H9 (cell line): ENCODE measurements around the gene PTPRJ. TPM values are rescaled to one million over a fixed set of nuclear protein-coding genes. Genes with fewer than 3 reads are reported as not detected.

Source experiments
- DNase-seq: peaks from one replicate; pipeline ENCODE4 v3.0.0-alpha.2; 2017
- H2AFZ ChIP-seq: one replicate; pipeline ENCODE4 v1.6.1; 2013; ENCODE audit warnings: mild to moderate bottlenecking, low read length, control low read depth, moderate library complexity
- H2AK5ac ChIP-seq: 2 replicates; pipeline ENCODE4 v1.6.1; 2013; ENCODE audit warnings: low read length, control low read depth, mixed read lengths; ENCODE audit not compliant: insufficient read length
- H2BK120ac ChIP-seq: one replicate; pipeline ENCODE4 v1.6.1; 2013; ENCODE audit warnings: low read depth, mild to moderate bottlenecking, low read length, control low read depth, inconsistent platforms; ENCODE audit not compliant: poor library complexity, severe bottlenecking
- H2BK12ac ChIP-seq: 2 replicates; pipeline ENCODE4 v1.6.1; 2013; ENCODE audit warnings: low read length, control low read depth, mixed read lengths, low read depth; ENCODE audit not compliant: insufficient read length
- H2BK15ac ChIP-seq: 2 replicates; pipeline ENCODE4 v1.6.1; 2013; ENCODE audit warnings: low read depth, low read length, control low read depth
- H2BK20ac ChIP-seq: one replicate; pipeline ENCODE4 v1.6.1; 2013; ENCODE audit warnings: low read depth, mild to moderate bottlenecking, low read length, control low read depth, inconsistent platforms; ENCODE audit not compliant: poor library complexity, severe bottlenecking
- H2BK5ac ChIP-seq: 2 replicates; pipeline ENCODE4 v1.6.1; 2013; ENCODE audit warnings: low read length, control low read depth, mixed read lengths; ENCODE audit not compliant: insufficient read length
- H3K14ac ChIP-seq: 2 replicates; pipeline ENCODE4 v1.6.1; 2013; ENCODE audit warnings: low read length, control low read depth; ENCODE audit not compliant: insufficient read depth
- H3K18ac ChIP-seq: 2 replicates; pipeline ENCODE4 v1.6.1; 2013; ENCODE audit warnings: low read depth, mild to moderate bottlenecking, mixed read lengths, low read length, control low read depth; ENCODE audit not compliant: insufficient read length
- H3K23ac ChIP-seq: 2 replicates; pipeline ENCODE4 v1.6.1; 2013; ENCODE audit warnings: low read length, control low read depth, mixed read lengths, low read depth; ENCODE audit not compliant: insufficient read length
- H3K23me2 ChIP-seq: 2 replicates; pipeline ENCODE4 v1.6.1; 2013; ENCODE audit warnings: low read depth, mild to moderate bottlenecking, mixed read lengths, low read length, control low read depth; ENCODE audit not compliant: insufficient read length, poor library complexity, severe bottlenecking
- H3K27ac ChIP-seq: 2 replicates; pipeline ENCODE4 v1.5.1; 2013; ENCODE audit warnings: low read length, control low read depth, mixed read lengths, low read depth; ENCODE audit not compliant: insufficient read length
- H3K27me3 ChIP-seq: 2 replicates; pipeline ENCODE4 v1.6.1; 2013; ENCODE audit warnings: low read length, control low read depth, inconsistent platforms; ENCODE audit not compliant: insufficient read depth
- H3K4ac ChIP-seq: 2 replicates; pipeline ENCODE4 v1.6.1; 2013; ENCODE audit warnings: low read depth, mild to moderate bottlenecking, control low read depth, inconsistent platforms, low read length, moderate library complexity
- H3K4me1 ChIP-seq: 2 replicates; pipeline ENCODE4 v1.6.1; 2013; ENCODE audit warnings: low read length, control low read depth, inconsistent platforms; ENCODE audit not compliant: insufficient read depth
- H3K4me2 ChIP-seq: 2 replicates; pipeline ENCODE4 v1.6.1; 2013; ENCODE audit warnings: low read length, control low read depth, mixed read lengths; ENCODE audit not compliant: insufficient read length, insufficient read depth
- H3K56ac ChIP-seq: 2 replicates; pipeline ENCODE4 v1.6.1; 2013; ENCODE audit warnings: low read depth, mild to moderate bottlenecking, mixed read lengths, low read length, control low read depth; ENCODE audit not compliant: insufficient read length
- H3K79me1 ChIP-seq: 2 replicates; pipeline ENCODE4 v1.6.1; 2013; ENCODE audit warnings: low read depth, mild to moderate bottlenecking, moderate library complexity, low read length, control low read depth, inconsistent platforms; ENCODE audit not compliant: insufficient read depth, poor library complexity, severe bottlenecking
- H3K79me2 ChIP-seq: 2 replicates; pipeline ENCODE4 v1.6.1; 2013; ENCODE audit warnings: low read length, control low read depth, inconsistent platforms; ENCODE audit not compliant: insufficient read depth
- H3K9ac ChIP-seq: 2 replicates; pipeline ENCODE4 v1.6.1; 2013; ENCODE audit warnings: low read length, control low read depth, mixed read lengths; ENCODE audit not compliant: insufficient read length; ENCODE audit errors: extremely low read depth
- H3K9me3 ChIP-seq: one replicate; pipeline ENCODE4 v1.6.1; 2013; ENCODE audit warnings: low read depth, low read length, inconsistent platforms; ENCODE audit not compliant: control insufficient read depth
- H3T11ph ChIP-seq: one replicate; pipeline ENCODE4 v1.6.1; 2013; ENCODE audit warnings: mild to moderate bottlenecking, low read length, control low read depth, inconsistent platforms
- H4K20me1 ChIP-seq: one replicate; pipeline ENCODE4 v1.6.1; 2013; ENCODE audit not compliant: control insufficient read depth, insufficient read length, insufficient read depth
- H4K5ac ChIP-seq: 2 replicates; pipeline ENCODE4 v1.6.1; 2013; ENCODE audit warnings: low read depth, mild to moderate bottlenecking, mixed read lengths, low read length, control low read depth; ENCODE audit not compliant: insufficient read length
- H4K8ac ChIP-seq: replicated peaks from 2 replicates; pipeline ENCODE4 v1.6.1; 2013; ENCODE audit warnings: low read length, control low read depth, mixed read lengths, low read depth; ENCODE audit not compliant: insufficient read length
- H4K91ac ChIP-seq: 2 replicates; pipeline ENCODE4 v1.6.1; 2013; ENCODE audit warnings: low read depth, mild to moderate bottlenecking, moderate library complexity, mixed read lengths, low read length, control low read depth; ENCODE audit not compliant: insufficient read length
- H3K27ac Mint-ChIP-seq, 3 experiments: 2 replicates in 2 of 3; 3 replicates in 1 of 3; pipeline ENCODE4 v1.8.0; 2020 to 2021; ENCODE audit warnings: mixed read lengths in 3 of 3, mild to moderate bottlenecking in 1 of 3, moderate library complexity in 1 of 3
- H3K27me3 Mint-ChIP-seq: 2 replicates; pipeline ENCODE4 v1.8.0; 2021; ENCODE audit warnings: low read depth, mild to moderate bottlenecking, moderate library complexity, mixed read lengths
- H3K36me3 Mint-ChIP-seq, 3 experiments: 2 replicates in 2 of 3; 3 replicates in 1 of 3; pipeline ENCODE4 v1.8.0; 2020 to 2021; ENCODE audit warnings: low read depth in 3 of 3, mixed read lengths in 3 of 3; ENCODE audit not compliant: insufficient read depth in 1 of 3
- H3K4me1 Mint-ChIP-seq, 2 experiments: 2 replicates each; pipeline ENCODE4 v1.8.0; 2020; ENCODE audit warnings: mixed read lengths in 2 of 2
- H3K4me3 Mint-ChIP-seq, 2 experiments: 2 replicates in 1 of 2; 3 replicates in 1 of 2; pipeline ENCODE4 v1.8.0; 2020 to 2021; ENCODE audit warnings: mild to moderate bottlenecking in 2 of 2, mixed read lengths in 2 of 2, moderate library complexity in 1 of 2
- H3K9me3 Mint-ChIP-seq, 2 experiments: 2 replicates in 1 of 2; 3 replicates in 1 of 2; pipeline ENCODE4 v1.8.0; 2020; ENCODE audit warnings: mild to moderate bottlenecking in 2 of 2, mixed read lengths in 2 of 2, moderate library complexity in 1 of 2
- CTCF ChIP-seq: fragments of 200-600 bp; sonication (generic); conservative IDR thresholded peaks from 3 replicates; pipeline ENCODE4 v1.8.0; 2021; ENCODE audit warnings: antibody characterized with exemption, mild to moderate bottlenecking
- WGBS: extraction: QIAGEN DNeasy Blood & Tissue Kit; methylation state at CpG from one replicate; pipeline ENCODE4 v1.1.7; 2013; ENCODE audit warnings: missing lambda C conversion rate, low lambda C conversion rate, mixed read lengths; ENCODE audit not compliant: insufficient read length; ENCODE audit errors: extremely low coverage; 5-methylcytosine and 5-hydroxymethylcytosine counted together
- total RNA-seq: library from RNA; stranded (reverse); gene quantifications from 2 replicates; pipeline ENCODE4 v1.2.1, GENCODE V29; 2021

The PTPRJ gene
- total RNA-seq, 1 experiment from 2014 or later: 10.6 TPM

- Mint-ChIP-seq H3K27me3 (no peaks in the 10 kb centered on the region), H3K9me3 (peaks cover 9% of the 10 kb centered on the region in 2 experiments; a peak in 4 of 5 replicates), H3K27ac (no peak overlapping the region), H3K4me1 (peaks cover 11 to 21% of the 10 kb centered on the region in 2 experiments), H3K4me3 (no peak overlapping the region), H3K36me3 (peaks cover 11 to 16% (median 11%) of the 10 kb centered on the region in 3 experiments; a peak in 6 of 7 replicates)
- Histone ChIP-seq H3K4ac (no peak overlapping the region), H2BK12ac (no peak overlapping the region), H2AK5ac (no peak overlapping the region), H3K18ac (no peak overlapping the region), H3K9me3 (no peaks in the 10 kb centered on the region), H3K27me3 (no peaks in the 10 kb centered on the region), H4K8ac (no peak overlapping the region), H3K23ac (no peak overlapping the region), H3K23me2 (no peaks in the 10 kb centered on the region), H4K20me1 (no peaks in the 10 kb centered on the region), H4K91ac (no peak overlapping the region), H2BK5ac (no peak overlapping the region), H3K27ac (no peak overlapping the region), H2BK120ac (no peak overlapping the region), H4K5ac (no peak overlapping the region), H3K79me1 (no peaks in the 10 kb centered on the region), H2AFZ (no peak overlapping the region), H3K79me2 (no peaks in the 10 kb centered on the region), H3K9ac (no peak overlapping the region), H3T11ph (no peak overlapping the region), H3K14ac (no peak overlapping the region), H3K4me2 (no peak overlapping the region), H2BK20ac (no peak overlapping the region), H2BK15ac (no peak overlapping the region), H3K4me1 (peaks cover 4% of the 10 kb centered on the region), H3K56ac (no peak overlapping the region)
- DNase-seq: no peak
- TF ChIP-seq CTCF: no peak
- WGBS: no CpG with 5 or more reads among the region's 2 CpGs
Observed at GRCh38 chr11:48110509-48110766, 130.1 kb downstream of the PTPRJ start.
